Right lobe of liver (tissue), 6 donors: Measurements from ENCODE around the gene WDFY2. TPM values are rescaled to one million over a fixed set of nuclear protein-coding genes. Genes with fewer than 3 reads are reported as not detected.

Source experiments
- ATAC-seq, 4 donors: fragments of 200-7000 bp; cut with Tn5 transposase; one replicate each; pipeline ENCODE4 v1.9.1; 2020; ENCODE audit warnings: mild to moderate bottlenecking in 4 of 4, moderate library complexity in 4 of 4
- DNase-seq, 3 donors: peaks; one replicate each; pipeline ENCODE4 v3.0.0-alpha.2; 2020
- H3K27ac ChIP-seq, 3 donors: fragments of 200-600 bp; one replicate each; pipeline ENCODE4 v1.8.0; 2022
- H3K27me3 ChIP-seq, 2 donors: fragments of 200-600 bp; one replicate each; pipeline ENCODE4 v1.8.0; 2022
- H3K36me3 ChIP-seq, 4 donors: fragments of 200-600 bp; sonication (generic) in 1 of 4; one replicate each; pipeline versions ENCODE4 v1.5.1 to v1.8.0; 2017 to 2022; ENCODE audit warnings: control low read depth in 1 of 4
- H3K4me1 ChIP-seq, 4 donors: fragments of 200-600 bp; sonication (generic) in 1 of 4; one replicate each; pipeline versions ENCODE4 v1.5.1 to v1.8.0; 2017 to 2022; ENCODE audit warnings: control low read depth in 1 of 4
- H3K4me3 ChIP-seq, 3 donors: fragments of 200-600 bp; one replicate each; pipeline ENCODE4 v1.8.0; 2022
- H3K9me3 ChIP-seq, 4 donors: fragments of 200-600 bp; sonication (generic) in 1 of 4; one replicate each; pipeline versions ENCODE4 v1.5.1 to v1.8.0; 2017 to 2022; ENCODE audit warnings: control low read depth in 1 of 4
- CTCF ChIP-seq, 4 donors: fragments of 200-600 bp in 3 of 4; fragments of 450-650 bp in 1 of 4; IDR thresholded peaks; one replicate each; pipeline versions ENCODE4 v1.5.1 to v1.8.0; 2016 to 2022; ENCODE audit warnings: antibody characterized with exemption in 4 of 4, mild to moderate bottlenecking in 2 of 4
- POLR2A ChIP-seq: fragments of 450-650 bp; IDR thresholded peaks from one replicate; pipeline ENCODE4 v1.6.1; 2017; ENCODE audit warnings: antibody characterized with exemption, mild to moderate bottlenecking
- WGBS: methylation state at CpG from one replicate; pipeline ENCODE4 v1.1.6; 2018; ENCODE audit warnings: low coverage, low lambda C conversion rate; ENCODE audit not compliant: insufficient coverage; ENCODE audit errors: missing lambda C conversion rate; 5-methylcytosine and 5-hydroxymethylcytosine counted together
- intact Hi-C, 2 donors: fragments of 100-400 bp; cut with DNase I; formaldehyde crosslinking; loops; one replicate each; pipeline versions ENCODE4 v1.11.2 to v1.14.1; 2022
- total RNA-seq, 6 experiments: library from RNA; depleted of rRNA in 2 of 6; stranded (reverse); fragments of >200 nt in 2 of 6; fragmentation: NEBNext Ultra II Directional in 3 of 6; extraction: Animal tissue kit (Norgen Biotek cat#: 25700) in 3 of 6; gene quantifications; one replicate each; pipeline versions ENCODE4 v1.1.0 to v1.2.4, GENCODE V29; 2016 to 2023
- donor health status: DM: no; HTN: yes; CAD: no.
- donor health status: DM: no; HTN: no; CAD: no.
- donor health status: DM: no; HTN: no; CAD: no.
- donor health status: DM: no; HTN: yes; CAD: no.
- donor health status: DM: no; HTN: yes; CAD: no.

WDFY2 gene
- total RNA-seq, 6 experiments from 2014 or later, result 4.5 to 12.0 (median 7.3) TPM

- intact Hi-C loops, result no loop called here
- Histone ChIP-seq H3K9me3 (no peaks in the 10 kb centered on the region), H3K4me3 (no peak overlapping the region), H3K27ac (no peak overlapping the region), H3K4me1 (no peaks in the 10 kb centered on the region), H3K27me3 (no peaks in the 10 kb centered on the region), H3K36me3 (no peaks in the 10 kb centered on the region)
- DNase-seq (no peak), ATAC-seq (peak in 1 of 4 donors; percentile 10)
- 67% methylated on average over 1 of the region's 1 CpG for WGBS
- TF ChIP-seq POLR2A (no peak), CTCF (IDR thresholded peaks at IDR 0.05) (no peak)
Measured at GRCh38 chr13:51618626-51619025, 34.4 kb downstream of the WDFY2 start.

GRCh38 chr13:51619614-51620013, 35.4 kb downstream of the WDFY2 start:
- Histone ChIP-seq H3K27me3 (no peaks in the 10 kb centered on the region), H3K36me3 (no peaks in the 10 kb centered on the region), H3K9me3 (no peaks in the 10 kb centered on the region), H3K27ac (no peak overlapping the region), H3K4me1 (no peaks in the 10 kb centered on the region), H3K4me3 (no peak overlapping the region)
- intact Hi-C loops, result no loop called here
- WGBS, result 44% methylated on average over 1 of the region's 2 CpGs
- peak in 1 of 4 donors; percentile 27 for ATAC-seq
- TF ChIP-seq CTCF (IDR thresholded peaks at IDR 0.05) (no peak), POLR2A (no peak)
- DNase-seq, result no peak

GRCh38 chr13:51620165-51620983, 36.1 kb downstream of the WDFY2 start:
- H3K4me1 ChIP-seq, result peaks cover 0 to 4% (median 2%) of the 10 kb centered on the region in 4 donors
- WGBS, result 64% methylated on average over 8 of the region's 11 CpGs
- intact Hi-C loops, result no loop called here
- no peak for DNase-seq
- no peak for TF ChIP-seq CTCF (IDR thresholded peaks at IDR 0.05)
- TF ChIP-seq POLR2A, result no peak
- H3K9me3 ChIP-seq, result no peaks in the 10 kb centered on the region
- H3K4me3 ChIP-seq, result no peak overlapping the region
- ATAC-seq, result peak; percentile 24 to 58 (median 48)
- H3K27ac ChIP-seq, result no peak overlapping the region
- no peaks in the 10 kb centered on the region for H3K36me3 ChIP-seq
- no peaks in the 10 kb centered on the region for H3K27me3 ChIP-seq

GRCh38 chr13:51621602-51622001, 37.3 kb downstream of the WDFY2 start:
- no peak overlapping the region for H3K4me3 ChIP-seq
- no peak overlapping the region for H3K27ac ChIP-seq
- 90% methylated on average over 2 of the region's 2 CpGs for WGBS
- no peaks in the 10 kb centered on the region for H3K9me3 ChIP-seq
- intact Hi-C loops, result no loop called here
- TF ChIP-seq POLR2A (no peak), CTCF (IDR thresholded peaks at IDR 0.05) (no peak)
- DNase-seq, result no peak
- no peaks in the 10 kb centered on the region for H3K36me3 ChIP-seq
- no peak for ATAC-seq
- peaks cover 0 to 13% (median 6%) of the 10 kb centered on the region in 4 donors for H3K4me1 ChIP-seq
- no peaks in the 10 kb centered on the region for H3K27me3 ChIP-seq
